Activated CD8-positive, alpha-beta memory T cell treated with anti-CD3 and anti-CD28 coated beads for 48 hours (primary cell): ENCODE results near the gene CYP2U1.

Experiments used
- DNase-seq, 3 experiments: peaks; one replicate each; pipeline ENCODE4 v3.0.0-alpha.2; 2020; ENCODE audit warnings: low read depth in 2 of 3, low spot score in 2 of 3

The CYP2U1 gene

GRCh38 chr4:107978716-107979451, 47.5 kb downstream of the CYP2U1 start:
- DNase-seq = no peak

DNA sequence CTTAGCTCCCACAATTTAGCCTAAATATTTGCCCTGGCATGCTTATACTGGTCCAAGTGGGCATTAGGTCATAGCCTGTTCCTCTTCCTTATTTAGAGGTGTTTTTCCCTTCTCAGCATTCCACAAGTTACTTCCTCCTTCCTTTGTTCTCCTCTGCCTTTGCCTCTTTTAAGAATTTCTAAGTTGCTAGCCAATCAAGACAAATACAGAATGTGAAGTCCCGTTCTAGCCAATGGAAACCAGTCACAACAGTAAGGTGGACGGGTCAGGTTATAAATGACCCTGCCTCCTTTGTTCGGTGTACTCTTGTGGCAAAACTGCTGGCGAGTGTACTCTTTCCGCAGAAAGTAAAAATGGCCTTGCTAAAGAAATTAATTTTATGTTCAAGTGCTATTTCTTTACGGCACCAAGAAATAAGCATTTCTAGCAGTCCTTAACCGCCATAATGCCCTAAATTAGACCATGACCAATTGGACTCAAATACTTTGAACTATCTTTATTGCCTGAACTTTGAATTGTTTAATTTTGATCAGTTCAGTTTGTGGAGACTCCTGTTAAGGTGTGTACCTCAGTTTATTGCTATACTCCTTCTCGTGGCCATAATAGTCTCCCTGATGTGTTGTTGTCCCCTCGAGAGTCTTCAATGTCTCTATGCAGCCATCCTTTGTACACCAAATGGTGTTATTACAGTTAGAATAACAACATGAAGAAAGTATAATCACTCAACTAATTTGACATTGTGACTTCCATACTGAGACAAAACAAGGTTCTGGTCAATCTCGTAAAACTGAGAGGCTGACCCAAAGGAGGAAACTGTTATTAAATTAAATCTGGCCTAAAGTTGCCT, 56.8 kb downstream of the CYP2U1 start:
- DNase-seq = no peak

GRCh38 chr4:107988763-107989035, 57.4 kb downstream of the CYP2U1 start:
- DNase-seq = no peak

GRCh38 chr4:107989162-107989536, 57.8 kb downstream of the CYP2U1 start:
- no peak for DNase-seq

- DNase-seq = peak; percentile 72 to 86 (median 80)
Measured at GRCh38 chr4:107989537-107990386, 58.4 kb downstream of the CYP2U1 start, which contains the start of gene HADH. TSS of gene HADH (plus strand) at chr4:107989889. CDS start at chr4:107989933, 44 bp downstream.

- DNase-seq = no peak
Measured at GRCh38 chr4:107991945-107992630, 60.7 kb downstream of the CYP2U1 start.

DNA sequence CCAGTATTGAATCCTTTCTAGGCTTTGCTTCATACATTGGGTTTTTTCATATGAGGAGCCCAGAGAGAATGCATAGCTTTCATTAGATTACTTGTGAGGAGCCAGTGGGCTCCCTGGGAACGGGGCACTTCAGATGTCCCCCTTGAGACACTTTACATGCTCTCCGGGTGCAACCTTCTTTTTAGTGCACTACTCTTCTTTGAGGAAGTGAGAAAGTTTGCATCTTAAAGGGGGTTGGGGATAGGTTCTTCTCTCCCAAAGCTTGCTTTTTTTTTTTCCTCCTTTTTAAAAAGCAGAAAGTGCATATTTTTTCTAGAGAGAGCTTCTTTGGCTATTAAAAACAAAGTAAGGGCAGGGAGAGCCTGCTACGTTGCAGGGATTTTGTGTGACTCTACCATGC, 62.6 kb downstream of the CYP2U1 start:
- DNase-seq = no peak

GRCh38 chr4:107994894-107995293, 63.5 kb downstream of the CYP2U1 start:
- DNase-seq = no peak

- DNase-seq = no peak
Measured at GRCh38 chr4:107996949-107997788, 65.8 kb downstream of the CYP2U1 start.

GRCh38 chr4:107997794-107998193, 66.4 kb downstream of the CYP2U1 start:
- no peak for DNase-seq

- DNase-seq = no peak
Measured at GRCh38 chr4:107999932-108000539, 68.7 kb downstream of the CYP2U1 start.

GRCh38 chr4:108001540-108002135, 70.3 kb downstream of the CYP2U1 start:
- DNase-seq = no peak
